Keratinocyte (primary cell): ENCODE measurements around the gene HS1BP3.

Source experiments
- EZH2 ChIP-seq: IDR thresholded peaks from one replicate; pipeline ENCODE4 v1.6.1; 2012; ENCODE audit warnings: inconsistent platforms, mild to moderate bottlenecking, low read length, moderate library complexity
- TF ChIP-seq, protein P1 (sequence below), 3 experiments: IDR thresholded peaks in 1 of 3; conservative IDR thresholded peaks in 1 of 3; optimal IDR thresholded peaks in 1 of 3; 2 replicates in 2 of 3; 3 replicates in 1 of 3; pipeline versions ENCODE3 to v1.5.1; 2011; ENCODE audit warnings: low read length in 3 of 3, mild to moderate bottlenecking in 3 of 3, moderate library complexity in 2 of 3, control low read depth in 1 of 3, inconsistent platforms in 1 of 3; ENCODE audit not compliant: insufficient read depth in 2 of 3; ENCODE audit errors: extremely low read depth in 1 of 3

- TF ChIP-seq, protein P1, sequence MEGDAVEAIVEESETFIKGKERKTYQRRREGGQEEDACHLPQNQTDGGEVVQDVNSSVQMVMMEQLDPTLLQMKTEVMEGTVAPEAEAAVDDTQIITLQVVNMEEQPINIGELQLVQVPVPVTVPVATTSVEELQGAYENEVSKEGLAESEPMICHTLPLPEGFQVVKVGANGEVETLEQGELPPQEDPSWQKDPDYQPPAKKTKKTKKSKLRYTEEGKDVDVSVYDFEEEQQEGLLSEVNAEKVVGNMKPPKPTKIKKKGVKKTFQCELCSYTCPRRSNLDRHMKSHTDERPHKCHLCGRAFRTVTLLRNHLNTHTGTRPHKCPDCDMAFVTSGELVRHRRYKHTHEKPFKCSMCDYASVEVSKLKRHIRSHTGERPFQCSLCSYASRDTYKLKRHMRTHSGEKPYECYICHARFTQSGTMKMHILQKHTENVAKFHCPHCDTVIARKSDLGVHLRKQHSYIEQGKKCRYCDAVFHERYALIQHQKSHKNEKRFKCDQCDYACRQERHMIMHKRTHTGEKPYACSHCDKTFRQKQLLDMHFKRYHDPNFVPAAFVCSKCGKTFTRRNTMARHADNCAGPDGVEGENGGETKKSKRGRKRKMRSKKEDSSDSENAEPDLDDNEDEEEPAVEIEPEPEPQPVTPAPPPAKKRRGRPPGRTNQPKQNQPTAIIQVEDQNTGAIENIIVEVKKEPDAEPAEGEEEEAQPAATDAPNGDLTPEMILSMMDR (optimal IDR thresholded peaks at IDR 0.05 in 1 of 3, IDR thresholded peaks at IDR 0.05 in 1 of 3, conservative IDR thresholded peaks at IDR 0.05 in 1 of 3; ENCODE audit: extremely low read depth in 1 of 3, insufficient read depth in 2 of 3, low read length in 3 of 3): no peak
- no peak for TF ChIP-seq EZH2
Observed at GRCh38 chr2:20625491-20626391, 25.2 kb downstream of the HS1BP3 start.
